ENCODE results near the gene PRR5. TPM values are rescaled to one million over a fixed set of nuclear protein-coding genes. Genes with fewer than 3 reads are reported as not detected.

Gene PRR5
- total RNA-seq, 2 experiments from 2014 or later: 29.0 to 31.6 TPM

GRCh38 chr22:44759430-44760310, 57.7 kb downstream of the PRR5 start:
- DNase-seq (no peak), ATAC-seq (ENCODE audit: poor library complexity) (no peak)
- no peak overlapping the region for H3K27ac ChIP-seq (ENCODE audit: low read depth in 1 of 2, low read length in 2 of 2)
- Mint-ChIP-seq H3K27ac (no peak overlapping the region), H3K27me3 (peaks cover 54% of the 10 kb centered on the region), H3K36me3 (ENCODE audit: low read depth) (no peaks in the 10 kb centered on the region), H3K4me3 (no peak overlapping the region), H3K9me3 (peaks cover 4% of the 10 kb centered on the region), H3K4me1 (ENCODE audit: low read depth) (no peaks in the 10 kb centered on the region)
- intact Hi-C loops (cut with DNase I, micrococcal nuclease): no loop called here
- CTCF ChIA-PET: no interaction called here
- H3K36me3 ChIP-seq (ENCODE audit: insufficient read depth, low read length): no peaks in the 10 kb centered on the region
- TF ChIP-seq CTCF (IDR thresholded peaks at IDR 0.05): no peak
- no peaks in the 10 kb centered on the region for H3K9me3 ChIP-seq (ENCODE audit: control insufficient read depth in 1 of 2, insufficient read depth in 1 of 2, low read length in 2 of 2)
- POLR2A ChIA-PET: no interaction called here
- H3K4me3 ChIP-seq (ENCODE audit: low read length): no peak overlapping the region
- peaks cover 13 to 22% of the 10 kb centered on the region in 2 experiments for H3K27me3 ChIP-seq (ENCODE audit: control insufficient read depth in 1 of 2, insufficient read depth in 2 of 2, low read length in 2 of 2)
- no peaks in the 10 kb centered on the region for H3K4me1 ChIP-seq (ENCODE audit: insufficient read depth, low read length)

- intact Hi-C loops (cut with DNase I, micrococcal nuclease): no loop called here
- Mint-ChIP-seq H3K27ac (no peak overlapping the region), H3K9me3 (peaks cover 4% of the 10 kb centered on the region), H3K36me3 (ENCODE audit: low read depth) (no peaks in the 10 kb centered on the region), H3K27me3 (peaks cover 46% of the 10 kb centered on the region), H3K4me3 (no peak overlapping the region), H3K4me1 (ENCODE audit: low read depth) (no peaks in the 10 kb centered on the region)
- peaks cover 9 to 17% of the 10 kb centered on the region in 2 experiments for H3K27me3 ChIP-seq (ENCODE audit: control insufficient read depth in 1 of 2, insufficient read depth in 2 of 2, low read length in 2 of 2)
- no peak for TF ChIP-seq CTCF (IDR thresholded peaks at IDR 0.05)
- POLR2A ChIA-PET: no interaction called here
- no peak overlapping the region for H3K4me3 ChIP-seq (ENCODE audit: low read length)
- ATAC-seq (ENCODE audit: poor library complexity) (no peak), DNase-seq (no peak)
- CTCF ChIA-PET: no interaction called here
- no peaks in the 10 kb centered on the region for H3K4me1 ChIP-seq (ENCODE audit: insufficient read depth, low read length)
- no peak overlapping the region for H3K27ac ChIP-seq (ENCODE audit: low read depth in 1 of 2, low read length in 2 of 2)
- H3K36me3 ChIP-seq (ENCODE audit: insufficient read depth, low read length): no peaks in the 10 kb centered on the region
- no peaks in the 10 kb centered on the region for H3K9me3 ChIP-seq (ENCODE audit: control insufficient read depth in 1 of 2, insufficient read depth in 1 of 2, low read length in 2 of 2)
These were observed 58.5 kb downstream of the PRR5 start for GRCh38 chr22:44760476-44760875.

GRCh38 chr22:44761025-44761424, 59.0 kb downstream of the PRR5 start:
- intact Hi-C loops (cut with DNase I, micrococcal nuclease): no loop called here
- CTCF ChIA-PET: no interaction called here
- Histone ChIP-seq H3K4me1 (ENCODE audit: insufficient read depth, low read length) (no peaks in the 10 kb centered on the region), H3K36me3 (ENCODE audit: insufficient read depth, low read length) (no peaks in the 10 kb centered on the region), H3K9me3 (ENCODE audit: control insufficient read depth in 1 of 2, insufficient read depth in 1 of 2, low read length in 2 of 2) (no peaks in the 10 kb centered on the region), H3K27ac (ENCODE audit: low read depth in 1 of 2, low read length in 2 of 2) (no peak overlapping the region), H3K4me3 (ENCODE audit: low read length) (no peak overlapping the region), H3K27me3 (ENCODE audit: control insufficient read depth in 1 of 2, insufficient read depth in 2 of 2, low read length in 2 of 2) (peaks cover 6 to 11% of the 10 kb centered on the region in 2 experiments)
- Mint-ChIP-seq H3K27me3 (peaks cover 40% of the 10 kb centered on the region), H3K9me3 (peaks cover 4% of the 10 kb centered on the region), H3K36me3 (ENCODE audit: low read depth) (no peaks in the 10 kb centered on the region), H3K4me1 (ENCODE audit: low read depth) (no peaks in the 10 kb centered on the region), H3K27ac (no peak overlapping the region), H3K4me3 (no peak overlapping the region)
- no peak for DNase-seq
- no peak for TF ChIP-seq CTCF (IDR thresholded peaks at IDR 0.05)
- ATAC-seq (ENCODE audit: poor library complexity): no peak
- POLR2A ChIA-PET: no interaction called here

Measured in CD4-positive, alpha-beta T cell (primary cell).